GM13976 (cell line): Measurements from ENCODE around the gene SULF2.

Experiments
- DNase-seq: peaks from one replicate; pipeline ENCODE4 v3.0.0; 2012; ENCODE audit warnings: low spot score
- CTCF ChIP-seq: IDR thresholded peaks from 2 replicates; pipeline ENCODE4 v1.5.1; 2012; ENCODE audit warnings: borderline replicate concordance, mild to moderate bottlenecking; ENCODE audit not compliant: insufficient read depth; ENCODE audit errors: extremely low read depth, missing control alignments, control extremely low read depth
- in situ Hi-C: fragments of 300-500 bp; cut with MboI; formaldehyde crosslinking; loops from one replicate; pipeline ENCODE4 v1.12.0; 2022; ENCODE audit warnings: low sequenced_read_pairs, mixed read lengths, inconsistent platforms; ENCODE audit not compliant: unreplicated experiment

Gene SULF2

DNA sequence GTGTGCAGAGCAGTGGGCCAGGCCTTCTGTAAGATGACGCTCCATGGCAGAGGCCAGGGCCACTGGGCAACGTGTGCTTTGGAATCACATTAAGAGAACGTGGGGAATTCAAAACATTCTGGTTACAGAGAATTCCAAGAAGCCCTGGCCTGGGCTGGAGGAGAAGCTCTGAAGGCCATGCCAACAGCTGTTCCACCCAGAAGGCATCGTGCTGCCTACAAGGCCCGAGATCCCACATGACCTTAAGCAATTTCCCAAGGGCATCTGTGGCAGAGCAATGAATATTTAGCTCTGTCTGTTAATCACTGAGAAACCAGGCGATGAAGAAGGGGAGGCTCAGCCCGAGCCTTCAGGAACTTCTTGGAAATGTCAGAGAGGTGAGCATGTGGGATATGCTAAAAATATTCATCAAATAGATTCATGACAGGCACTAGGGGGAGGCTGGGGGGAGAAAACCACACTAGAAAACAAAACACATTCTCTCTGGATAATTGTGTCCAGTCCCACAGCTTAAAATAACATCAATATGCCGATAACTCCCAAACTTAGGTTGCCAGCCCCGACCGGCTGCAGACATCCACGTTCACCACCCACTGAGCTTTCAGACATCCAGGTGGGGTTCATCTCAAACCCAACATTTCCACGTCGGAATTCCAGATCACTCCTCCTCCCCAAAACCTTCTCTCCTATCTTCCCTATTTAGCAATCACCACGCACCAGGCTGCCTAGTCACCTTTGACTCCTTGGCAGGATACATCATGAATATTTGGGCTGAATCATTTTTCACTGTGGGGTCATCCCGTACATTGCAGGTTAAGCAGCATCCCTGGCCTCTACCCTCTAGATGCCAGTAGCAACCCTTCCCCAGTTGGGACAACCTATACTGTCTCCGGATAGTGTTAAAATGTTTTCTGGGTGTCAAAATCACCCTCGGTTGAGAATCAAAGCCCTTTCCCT lies 6.6 kb downstream of the SULF2 start:
- no peak for DNase-seq
- in situ Hi-C loops = no loop called here
- no peak for TF ChIP-seq CTCF

DNA sequence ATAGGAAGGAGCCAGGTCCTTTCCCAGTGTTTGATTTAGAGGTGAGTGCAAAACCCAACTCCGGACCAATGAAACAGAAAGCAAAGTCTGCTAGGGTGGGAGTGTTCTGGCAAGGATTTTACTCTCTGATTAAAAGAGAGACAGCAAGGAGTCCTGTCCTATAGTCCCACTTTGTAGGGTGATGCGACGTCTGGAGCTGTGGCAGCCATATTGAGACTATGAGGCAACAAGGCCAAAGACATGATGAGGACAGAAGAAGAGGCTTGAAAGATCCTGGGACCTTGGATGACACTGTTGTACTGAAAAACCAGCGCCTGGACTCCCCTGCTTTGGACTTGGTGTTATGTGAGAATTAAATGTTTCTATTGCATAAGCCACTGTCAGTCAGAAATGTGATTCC lies 8.1 kb downstream of the SULF2 start:
- no peak for DNase-seq
- in situ Hi-C loops = no loop called here
- no peak for TF ChIP-seq CTCF

GRCh38 chr20:47776639-47777038 lies 8.6 kb downstream of the SULF2 start:
- no peak for DNase-seq
- TF ChIP-seq CTCF = no peak
- in situ Hi-C loops = no loop called here

- in situ Hi-C loops = no loop called here
- no peak for DNase-seq
- no peak for TF ChIP-seq CTCF
Measured at GRCh38 chr20:47775841-47776240, 9.4 kb downstream of the SULF2 start.

DNA sequence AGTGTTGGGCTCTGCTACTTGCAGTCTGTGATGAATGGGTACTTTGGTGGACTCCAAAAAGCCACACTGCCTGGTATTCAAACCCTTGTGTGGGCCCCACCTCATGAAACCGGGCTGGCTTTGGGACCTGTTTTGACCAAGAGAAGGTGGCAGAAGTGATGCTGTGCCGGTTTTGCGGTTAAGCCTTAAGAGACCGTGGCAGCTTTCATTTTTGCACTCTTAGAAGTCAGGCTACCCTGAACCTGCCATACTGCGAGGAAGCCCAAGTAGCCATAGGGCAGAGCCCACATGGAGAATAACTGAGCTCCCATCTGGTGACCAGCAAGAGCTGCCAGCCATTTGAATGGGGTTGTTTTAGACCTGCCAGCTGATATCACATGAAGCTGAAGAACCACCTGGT lies 10.2 kb downstream of the SULF2 start:
- no peak for TF ChIP-seq CTCF
- no peak for DNase-seq
- in situ Hi-C loops = no loop called here

DNA sequence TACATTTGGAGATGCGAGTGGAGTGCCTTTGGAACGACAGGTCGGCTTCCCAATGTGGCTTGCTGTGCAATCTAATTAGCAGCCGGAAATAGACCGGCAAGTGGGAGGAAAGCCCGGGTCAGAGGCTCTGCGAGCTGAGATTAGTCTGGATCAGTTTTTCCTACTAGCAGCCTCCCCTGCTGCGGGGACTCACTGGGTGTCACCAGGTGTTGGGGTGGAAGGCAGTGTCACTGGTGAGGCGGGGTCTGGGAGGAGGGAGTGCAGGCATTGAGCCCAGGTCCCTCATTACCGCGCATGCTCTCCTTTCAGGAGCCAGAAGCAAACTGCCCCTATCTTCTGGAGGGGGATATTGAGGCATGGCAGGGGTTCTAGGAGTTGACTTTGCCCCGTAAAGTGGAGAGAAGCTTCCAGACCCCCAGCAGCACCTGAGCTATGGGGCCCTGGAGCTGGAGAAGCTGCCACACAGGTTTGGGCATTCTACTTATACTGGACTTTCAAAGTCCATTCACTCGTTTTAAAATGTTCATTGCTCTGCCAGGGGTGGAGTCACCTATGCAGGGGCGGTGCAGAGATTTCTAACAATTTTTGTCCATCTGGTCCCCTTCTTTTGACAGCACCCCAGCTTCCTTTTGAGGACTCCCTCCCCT lies 11.0 kb downstream of the SULF2 start:
- no peak for DNase-seq
- no peak for TF ChIP-seq CTCF
- in situ Hi-C loops = no loop called here
